Limb (tissue), 2 donors: ENCODE data around the gene IDNK.

Experiments
- DNase-seq, 2 donors: peaks; one replicate each; pipeline ENCODE4 v3.0.0-alpha.2; 2016; ENCODE audit errors: extremely low spot score in 2 of 2

IDNK gene

GRCh38 chr9:83688921-83689320 is 66.0 kb downstream of the IDNK start:
- DNase-seq = no peak

GRCh38 chr9:83691492-83691891 is 68.5 kb downstream of the IDNK start:
- DNase-seq = no peak
